Osteocyte (in vitro differentiated cells): ENCODE measurements around the gene UCKL1. TPM values are rescaled to one million over a fixed set of nuclear protein-coding genes. Genes with fewer than 3 reads are reported as not detected.

ENCODE experiments used
- DNase-seq: peaks from one replicate; pipeline ENCODE4 v3.0.0; 2021; ENCODE audit warnings: mixed read lengths; ENCODE audit not compliant: unreplicated experiment; ENCODE audit errors: extremely low spot score
- H3K27ac Mint-ChIP-seq: one replicate; pipeline ENCODE4 v1.8.0; 2021; ENCODE audit warnings: mild to moderate bottlenecking, mixed read lengths; ENCODE audit not compliant: unreplicated experiment
- H3K27me3 Mint-ChIP-seq: one replicate; pipeline ENCODE4 v1.8.0; 2021; ENCODE audit warnings: mixed read lengths; ENCODE audit not compliant: unreplicated experiment
- H3K36me3 Mint-ChIP-seq: one replicate; pipeline ENCODE4 v1.8.0; 2021; ENCODE audit warnings: mixed read lengths; ENCODE audit not compliant: unreplicated experiment
- H3K4me1 Mint-ChIP-seq: one replicate; pipeline ENCODE4 v1.8.0; 2021; ENCODE audit warnings: mixed read lengths; ENCODE audit not compliant: unreplicated experiment
- H3K4me3 Mint-ChIP-seq: one replicate; pipeline ENCODE4 v1.8.0; 2021; ENCODE audit warnings: mild to moderate bottlenecking, moderate library complexity, mixed read lengths; ENCODE audit not compliant: unreplicated experiment
- H3K9me3 Mint-ChIP-seq: one replicate; pipeline ENCODE4 v1.8.0; 2021; ENCODE audit warnings: mixed read lengths; ENCODE audit not compliant: unreplicated experiment
- CTCF ChIP-seq: fragments of 200-600 bp; sonication (generic); IDR thresholded peaks from 2 replicates; pipeline ENCODE4 v1.5.0; 2021; ENCODE audit warnings: antibody characterized with exemption, mild to moderate bottlenecking, moderate library complexity
- total RNA-seq: library from RNA; stranded (reverse); gene quantifications from 2 replicates; pipeline ENCODE4 v1.2.1, GENCODE V29; 2021

The UCKL1 gene
- total RNA-seq, 1 donor from 2014 or later = 35.9 TPM

- H3K4me1 Mint-ChIP-seq = peaks cover 30% of the 10 kb centered on the region
- no peak for TF ChIP-seq CTCF
- no peaks in the 10 kb centered on the region for H3K9me3 Mint-ChIP-seq
- DNase-seq = no peak
- no peak overlapping the region for H3K27ac Mint-ChIP-seq
- H3K27me3 Mint-ChIP-seq = no peaks in the 10 kb centered on the region
- H3K36me3 Mint-ChIP-seq = no peaks in the 10 kb centered on the region
- no peak overlapping the region for H3K4me3 Mint-ChIP-seq
These were observed 11.1 kb downstream of the UCKL1 start for GRCh38 chr20:63945031-63945658.

GRCh38 chr20:63944078-63944941, 11.9 kb downstream of the UCKL1 start:
- Mint-ChIP-seq H3K27me3 (no peaks in the 10 kb centered on the region), H3K36me3 (no peaks in the 10 kb centered on the region), H3K9me3 (no peaks in the 10 kb centered on the region), H3K27ac (no peak overlapping the region), H3K4me1 (peaks cover 24% of the 10 kb centered on the region), H3K4me3 (no peak overlapping the region)
- DNase-seq = no peak
- no peak for TF ChIP-seq CTCF

- no peak overlapping the region for H3K4me3 Mint-ChIP-seq
- H3K27ac Mint-ChIP-seq = no peak overlapping the region
These were observed 12.5 kb downstream of the UCKL1 start for GRCh38 chr20:63943808-63944077.

GRCh38 chr20:63942969-63943807, 13.0 kb downstream of the UCKL1 start:
- H3K27ac Mint-ChIP-seq = no peak overlapping the region
- H3K36me3 Mint-ChIP-seq = no peaks in the 10 kb centered on the region
- peaks cover 14% of the 10 kb centered on the region for H3K4me1 Mint-ChIP-seq
- TF ChIP-seq CTCF = no peak
- DNase-seq = no peak
- H3K27me3 Mint-ChIP-seq = no peaks in the 10 kb centered on the region
- H3K9me3 Mint-ChIP-seq = no peaks in the 10 kb centered on the region
- H3K4me3 Mint-ChIP-seq = no peak overlapping the region

More at GRCh38 chr20:63943808-63944077, 12.5 kb downstream of the UCKL1 start:
- H3K27me3 Mint-ChIP-seq = no peaks in the 10 kb centered on the region
- no peak for DNase-seq
- no peaks in the 10 kb centered on the region for H3K36me3 Mint-ChIP-seq
- H3K4me1 Mint-ChIP-seq = peaks cover 18% of the 10 kb centered on the region
- no peak for TF ChIP-seq CTCF
- no peaks in the 10 kb centered on the region for H3K9me3 Mint-ChIP-seq
